CD4-positive, alpha-beta T cell treated with Interleukin-6 for 4 hours (primary cell): ENCODE results near the gene RBM23.
"Not testable (repeated sequence)": the region's sequence is repeated elsewhere in the genome, so short reads cannot be mapped to it uniquely, and the experiment has no call there.

Source experiments
- DNase-seq: peaks from one replicate; pipeline ENCODE4 v3.0.0-alpha.2; 2020; ENCODE audit warnings: mixed read lengths

Gene RBM23

DNA sequence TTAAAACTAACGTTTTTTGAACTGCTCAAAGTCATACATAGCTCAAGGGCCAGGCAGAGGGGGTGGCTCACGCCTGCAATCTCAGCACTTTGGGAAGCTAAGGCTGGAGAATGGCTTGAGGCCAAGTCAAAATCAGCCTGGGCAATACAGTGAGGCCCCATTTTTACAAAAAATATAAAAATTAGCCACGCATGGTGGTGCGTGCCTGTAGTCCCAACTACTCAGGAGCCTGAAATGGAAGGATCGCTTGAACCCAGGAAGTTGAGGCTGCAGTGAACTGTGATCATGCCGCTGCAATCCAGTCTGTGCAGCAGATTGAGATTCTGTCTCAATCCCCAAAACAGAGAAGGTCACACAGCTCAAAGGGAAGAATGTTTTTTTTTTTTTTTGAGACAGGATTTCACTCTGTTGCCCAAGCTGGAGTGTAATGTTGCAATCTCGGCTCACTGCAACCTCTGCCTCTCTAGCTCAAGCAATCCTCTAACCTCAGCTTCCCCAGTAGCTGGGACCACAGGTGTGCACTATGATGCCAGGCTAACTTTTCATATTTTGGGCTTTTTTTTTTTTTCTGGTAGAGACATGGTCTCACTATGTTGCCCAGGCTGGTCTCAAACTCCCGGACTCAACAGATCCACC is 2.9 kb downstream of the RBM23 start:
- no peak for DNase-seq

DNA sequence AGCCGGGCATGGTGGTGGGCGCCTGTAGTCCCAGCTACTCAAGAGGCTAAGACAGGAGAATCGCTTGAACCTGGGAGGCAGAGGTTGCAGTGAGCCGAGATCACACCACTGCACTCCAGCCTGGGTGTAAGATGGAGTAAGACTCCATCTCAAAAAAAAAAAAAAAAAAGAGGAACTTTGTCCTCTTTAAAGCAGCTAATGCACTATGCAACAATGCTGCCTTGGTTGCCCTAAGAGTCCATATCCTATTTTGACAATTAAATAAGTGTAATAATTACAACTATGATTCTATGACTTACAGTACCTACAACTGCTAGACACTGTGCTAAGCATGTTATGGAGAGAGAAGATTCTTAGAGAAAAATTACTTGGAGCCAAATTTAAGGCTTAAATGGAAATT is 4.1 kb downstream of the RBM23 start:
- not testable (repeated sequence) for DNase-seq

DNA sequence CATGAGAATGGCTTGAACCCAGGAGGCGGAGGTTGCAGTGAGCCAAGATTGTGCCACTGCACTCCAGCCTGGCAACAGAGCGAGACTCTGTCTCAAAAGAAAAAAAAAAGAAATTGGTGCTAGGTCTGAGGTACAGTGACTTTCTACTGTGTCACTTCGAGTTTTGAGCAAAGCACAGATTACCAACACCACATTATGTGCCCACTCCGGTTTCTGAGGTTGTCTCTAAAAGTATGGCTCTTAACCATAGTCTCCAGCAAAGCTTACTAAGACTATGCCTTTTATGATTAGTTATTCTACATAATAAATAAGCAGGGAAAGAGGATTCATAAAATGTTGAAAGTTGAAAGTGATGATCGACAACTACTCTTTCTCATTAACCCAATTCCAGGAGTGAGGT is 8.0 kb downstream of the RBM23 start:
- DNase-seq = no peak

DNA sequence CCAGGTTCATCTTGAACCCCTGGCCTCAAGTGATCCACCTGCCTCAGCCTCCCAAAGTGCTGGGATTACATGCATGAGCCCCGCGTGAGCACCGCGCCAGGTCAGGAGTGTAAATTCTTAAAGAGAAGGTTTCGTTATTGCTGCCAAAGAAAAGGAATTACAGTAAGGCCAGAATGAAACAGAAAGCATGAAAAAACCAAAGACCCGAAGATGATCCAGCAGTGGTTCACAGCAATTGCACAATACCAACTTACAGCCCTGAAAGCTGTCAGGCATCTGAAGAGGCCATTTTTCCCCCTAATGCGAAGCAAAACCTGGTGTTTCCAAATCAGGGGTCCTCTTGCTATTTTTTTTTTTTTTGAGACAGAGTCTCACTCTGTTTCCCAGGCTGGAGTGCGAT is 10.3 kb downstream of the RBM23 start:
- no peak for DNase-seq

DNA sequence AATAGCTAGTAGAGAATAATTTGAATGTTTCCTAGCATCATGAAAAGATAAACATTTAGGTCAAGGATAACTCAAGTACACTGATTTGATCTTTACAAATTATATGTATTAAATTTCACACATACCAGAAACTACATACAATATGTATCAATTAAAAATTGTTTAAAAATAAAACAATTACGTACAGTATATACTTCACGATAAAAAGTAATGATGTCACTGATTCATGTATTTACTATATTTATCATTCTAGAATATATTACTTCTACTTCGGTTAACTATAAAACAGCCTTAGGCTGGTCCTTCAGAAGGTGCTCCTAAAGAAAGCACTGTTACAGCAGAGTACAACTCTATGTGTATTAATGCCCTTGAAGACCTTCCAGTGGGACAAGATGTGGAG is 11.5 kb downstream of the RBM23 start:
- DNase-seq = no peak

DNA sequence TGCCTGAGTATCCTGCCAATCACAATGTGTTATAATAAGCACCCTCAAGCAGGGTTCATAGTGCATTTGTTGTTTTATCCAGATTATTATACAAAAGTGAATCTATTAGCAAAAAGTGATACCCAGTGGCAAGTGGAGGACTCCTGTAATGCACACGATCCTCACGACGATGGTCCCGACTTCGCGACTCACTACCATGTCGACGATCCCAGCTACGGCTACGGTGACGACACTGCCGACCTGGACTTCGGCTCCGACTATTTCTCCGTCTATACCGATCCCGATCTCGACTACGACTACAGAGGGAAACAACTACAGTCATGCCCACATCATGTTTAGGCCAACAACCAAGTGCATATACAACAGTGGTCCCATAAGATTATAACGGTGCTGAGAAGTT is 12.9 kb downstream of the RBM23 start:
- no peak for DNase-seq

DNA sequence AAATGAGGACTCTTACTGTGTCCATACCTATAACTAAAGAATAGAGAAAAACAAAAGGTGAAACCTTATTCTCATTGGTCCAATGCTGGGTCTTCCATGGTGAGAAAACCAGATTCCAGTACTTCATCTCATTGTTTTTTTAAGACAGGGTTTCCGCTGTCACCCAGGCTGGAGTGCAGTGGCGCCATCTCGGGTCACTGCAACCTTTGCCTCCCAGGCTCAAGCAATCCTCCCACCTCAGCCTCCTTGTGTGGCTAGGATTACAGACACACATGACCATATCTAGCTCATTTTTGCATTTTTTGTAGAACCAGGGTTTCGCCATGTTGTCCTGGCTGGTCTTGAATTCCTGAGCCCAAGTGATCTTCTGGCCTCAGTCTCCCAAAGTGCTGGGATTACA is 13.3 kb downstream of the RBM23 start:
- DNase-seq = no peak

DNA sequence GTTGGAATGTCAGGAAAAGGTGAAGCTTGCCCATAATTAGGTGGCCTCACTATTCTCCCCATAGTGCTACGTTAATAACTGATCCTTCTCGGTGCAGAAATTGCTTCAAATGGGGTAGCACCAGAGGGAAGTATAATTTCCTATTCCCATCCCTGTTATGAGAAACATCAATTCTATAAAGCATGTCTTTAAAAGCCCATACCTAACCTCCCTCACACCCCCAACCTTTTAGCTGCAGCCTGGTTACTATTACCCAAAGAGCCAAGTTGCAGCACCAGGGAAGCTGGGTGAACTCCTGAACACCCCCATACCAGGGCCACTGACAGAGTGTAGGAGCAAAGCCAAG is 15.2 kb downstream of the RBM23 start:
- DNase-seq = no peak

DNA sequence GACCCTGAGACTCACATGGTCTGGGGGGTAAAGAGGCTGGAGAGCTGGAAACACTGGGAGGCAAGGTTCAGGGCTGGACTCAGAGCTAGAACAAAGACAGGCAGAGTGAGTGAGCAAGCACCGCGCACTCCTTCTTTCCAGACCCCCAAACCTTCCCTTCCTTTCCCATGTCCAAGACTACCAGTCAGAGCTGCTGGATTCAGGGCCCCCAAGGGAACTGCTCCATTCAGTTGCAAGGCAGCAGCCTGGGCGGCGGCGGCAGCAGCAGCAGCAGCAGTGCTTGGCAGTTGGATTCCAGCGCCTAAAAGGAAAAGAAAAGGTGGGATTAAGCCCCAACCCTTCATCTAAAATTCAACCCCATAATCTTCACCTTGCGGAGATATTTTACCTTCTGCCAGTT is 17.1 kb downstream of the RBM23 start:
- DNase-seq = no peak

DNA sequence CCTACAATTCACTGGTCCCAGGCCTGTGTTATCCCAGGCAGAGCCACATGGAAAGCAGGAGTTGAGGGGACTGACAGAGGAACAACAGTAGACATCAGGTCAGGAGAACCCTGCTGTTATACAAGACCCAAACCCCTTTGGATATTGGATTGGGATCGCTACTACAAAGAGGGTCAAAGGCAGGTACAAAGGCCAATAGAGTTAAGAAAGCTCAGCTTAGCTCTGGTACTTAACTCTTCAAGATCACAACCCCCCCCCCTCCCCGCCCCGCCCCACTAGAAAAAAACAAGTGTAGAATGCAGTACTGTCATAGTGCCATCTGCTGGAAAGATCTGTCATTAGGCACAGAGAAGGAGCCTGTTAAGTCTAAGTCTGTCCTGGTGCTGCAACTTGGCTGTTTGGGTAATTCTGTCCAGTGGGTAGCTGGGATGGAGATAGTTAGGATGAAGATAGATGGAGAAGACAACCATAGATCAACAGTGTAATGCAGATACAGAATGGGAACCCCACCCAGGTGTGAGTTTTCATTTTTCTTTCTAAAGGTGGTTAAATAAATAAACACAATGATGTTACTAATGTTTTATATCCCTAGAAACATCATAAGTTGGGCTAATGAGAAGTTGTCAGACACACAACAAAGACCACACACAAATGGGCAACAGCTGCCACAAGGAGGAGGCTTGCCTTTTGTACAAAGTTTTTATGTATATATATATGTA is 18.7 kb downstream of the RBM23 start:
- peak; percentile 79 for DNase-seq

DNA sequence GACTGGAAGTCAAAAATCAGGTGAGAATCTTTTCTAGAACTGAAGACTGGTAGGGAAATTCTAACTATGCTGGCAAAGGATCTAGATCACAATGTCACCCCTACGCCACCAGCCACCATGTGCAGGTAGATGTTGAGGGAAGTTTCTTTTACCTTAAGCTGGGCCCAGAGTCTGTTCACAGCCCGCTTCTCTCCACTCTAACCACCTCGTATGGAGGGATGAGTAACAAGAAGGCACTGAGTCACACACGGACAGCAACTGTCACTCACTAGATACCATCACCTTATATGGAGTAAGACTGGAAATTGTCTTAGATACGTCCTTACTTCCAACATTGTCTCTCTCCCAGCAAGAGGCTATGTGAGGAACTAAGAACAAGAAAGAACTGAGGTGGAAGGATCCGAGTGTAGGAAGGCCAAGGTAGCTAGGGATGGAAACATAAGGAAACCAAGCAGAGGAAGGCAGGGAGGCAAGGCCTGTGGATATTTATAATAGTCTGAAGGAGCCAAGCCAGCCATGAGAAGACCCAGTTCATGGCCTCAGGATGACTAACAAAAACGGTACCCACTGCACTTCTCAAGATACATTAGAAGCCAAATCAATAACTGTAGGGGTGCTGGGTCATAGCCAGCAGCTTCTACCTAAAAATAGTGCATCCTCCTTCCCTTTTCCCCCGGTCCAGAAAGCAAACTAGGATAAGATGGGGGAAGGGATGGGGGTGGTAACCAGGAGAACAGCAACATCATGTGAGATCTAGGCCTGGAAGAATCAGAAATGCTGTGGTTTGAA is 20.5 kb downstream of the RBM23 start:
- DNase-seq = no peak

DNA sequence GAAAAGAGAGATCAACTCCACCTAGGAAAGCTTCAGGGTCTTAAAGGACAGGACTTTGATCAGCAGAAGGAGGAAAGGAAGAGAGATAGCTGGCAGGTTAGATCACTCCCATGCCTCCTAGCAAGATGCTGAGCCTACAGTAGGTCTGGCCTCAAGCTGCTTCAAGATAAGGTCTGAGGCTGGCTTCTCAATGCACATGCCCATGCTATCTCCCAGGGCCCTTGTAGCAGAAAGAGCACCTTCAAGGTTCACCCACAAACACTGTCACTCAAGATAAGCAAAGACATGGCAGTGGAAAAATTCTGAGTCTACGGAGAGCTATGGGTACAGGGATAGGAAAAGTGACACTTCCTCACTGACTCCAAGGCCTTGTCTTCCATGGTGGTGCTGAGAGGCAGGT is 21.6 kb downstream of the RBM23 start:
- DNase-seq = no peak

DNA sequence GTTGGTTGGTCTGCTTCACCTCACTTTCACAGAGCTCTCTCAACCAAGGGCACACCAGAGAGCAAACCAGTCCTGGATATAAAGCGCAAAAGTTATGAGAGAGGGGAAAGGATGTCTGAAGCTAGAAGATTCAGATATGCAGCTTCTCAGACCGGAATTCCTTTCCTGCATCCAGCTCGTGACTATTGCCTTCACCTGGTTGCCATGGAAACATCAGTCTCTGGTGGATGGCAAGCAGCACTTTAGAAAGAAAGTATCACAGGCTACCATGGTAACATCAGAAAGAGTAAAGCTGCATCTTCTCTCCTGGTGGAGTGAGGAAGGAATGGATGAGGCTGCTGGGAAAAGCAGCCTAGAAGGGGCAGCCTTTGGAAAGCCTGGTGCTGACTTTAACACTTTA is 22.2 kb downstream of the RBM23 start:
- no peak for DNase-seq

DNA sequence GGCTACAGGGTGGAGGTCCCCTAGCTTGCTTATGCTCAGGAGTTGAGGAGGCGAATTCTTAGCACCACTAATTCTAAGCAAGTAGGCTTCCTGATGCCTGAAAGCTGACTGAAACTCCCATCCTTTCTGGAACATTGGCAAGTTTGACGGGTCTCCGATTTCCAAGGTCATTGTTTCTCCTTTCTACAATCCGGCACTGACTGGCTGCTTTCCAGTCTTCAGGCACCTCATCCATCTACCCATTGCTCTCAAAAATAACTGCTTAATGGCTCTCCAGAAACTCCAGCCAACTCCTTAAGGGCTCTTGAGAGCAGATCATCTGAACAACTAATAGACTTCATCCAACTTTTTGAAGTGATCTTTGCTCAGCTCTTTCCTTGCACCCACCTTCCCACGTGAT is 22.6 kb downstream of the RBM23 start:
- DNase-seq = no peak

DNA sequence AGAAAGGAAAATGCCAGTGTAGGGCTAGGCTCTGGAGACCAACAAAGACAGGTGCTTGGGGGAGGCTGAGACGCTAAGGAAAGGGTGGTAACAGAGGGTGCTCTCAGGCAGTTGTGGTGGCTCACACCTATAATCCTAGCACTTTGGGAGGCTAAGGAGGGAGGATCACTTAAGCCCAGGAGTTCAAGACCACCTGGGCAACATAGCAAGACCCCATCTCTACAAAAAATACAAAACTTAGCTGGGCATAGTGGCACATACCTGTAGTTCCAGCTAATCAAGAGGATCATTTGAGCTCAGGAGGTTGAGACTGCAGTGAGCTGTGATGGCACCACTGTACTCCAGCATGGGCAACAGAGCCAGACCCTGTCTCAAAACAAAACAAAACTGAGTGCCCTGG is 23.5 kb downstream of the RBM23 start:
- DNase-seq = no peak

DNA sequence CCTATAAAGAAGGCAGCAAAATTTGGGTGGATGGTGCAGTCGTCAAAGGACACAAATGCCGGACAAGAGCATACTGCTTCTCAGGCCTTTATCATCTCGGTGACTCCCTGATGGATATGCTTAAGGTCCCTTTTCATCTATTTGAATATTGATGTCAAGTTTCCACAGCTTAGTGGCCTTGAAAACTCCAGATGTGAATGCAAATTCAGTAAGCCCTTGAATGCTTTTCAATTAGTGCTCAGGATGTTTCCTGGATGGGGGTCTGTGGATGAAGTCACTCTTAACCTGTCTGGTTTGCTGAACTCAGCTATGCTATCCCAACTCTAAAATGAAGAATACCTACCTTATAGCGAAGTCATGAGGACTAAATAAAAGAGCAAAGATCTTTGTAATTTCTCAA is 25.2 kb downstream of the RBM23 start:
- DNase-seq = no peak

DNA sequence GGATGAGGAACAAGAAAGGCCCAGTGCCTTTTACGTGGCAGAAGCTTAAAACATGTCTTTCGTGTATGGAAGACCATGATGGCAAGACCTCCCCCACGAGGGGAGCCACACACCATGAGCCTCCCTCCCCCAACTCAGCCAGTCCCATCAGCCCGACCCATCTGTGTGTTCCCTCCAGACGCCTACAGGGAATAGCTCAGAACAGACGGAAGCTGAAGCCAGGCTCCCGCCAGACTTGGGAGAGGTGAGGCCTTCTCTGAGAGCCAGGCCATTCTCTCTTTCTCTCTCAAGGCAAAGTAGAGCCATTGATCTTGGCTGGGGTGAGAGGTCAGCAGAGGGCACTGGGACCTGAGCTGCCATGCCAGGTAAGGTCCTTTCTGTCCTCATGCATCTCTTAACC is 26.5 kb downstream of the RBM23 start:
- DNase-seq = no peak

DNA sequence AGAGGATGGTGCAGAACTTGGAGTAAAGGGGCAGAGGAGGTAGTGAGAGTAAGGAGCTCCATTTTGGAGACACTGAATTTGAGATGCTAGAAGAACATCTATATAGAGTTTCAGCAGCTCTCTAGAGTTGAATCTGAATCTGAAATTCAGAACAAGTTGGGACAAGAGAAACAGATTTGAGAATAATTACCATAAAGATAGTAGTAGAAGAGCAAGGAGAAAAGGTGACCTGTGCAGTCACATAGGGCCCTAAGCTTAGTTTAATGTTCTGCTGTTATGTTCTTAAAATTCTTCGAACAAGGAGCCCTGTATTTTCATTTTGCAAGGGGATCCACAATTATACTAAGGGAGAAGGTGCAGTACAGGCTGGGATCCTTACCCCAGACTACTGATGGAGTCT is 28.5 kb downstream of the RBM23 start:
- no peak for DNase-seq

DNA sequence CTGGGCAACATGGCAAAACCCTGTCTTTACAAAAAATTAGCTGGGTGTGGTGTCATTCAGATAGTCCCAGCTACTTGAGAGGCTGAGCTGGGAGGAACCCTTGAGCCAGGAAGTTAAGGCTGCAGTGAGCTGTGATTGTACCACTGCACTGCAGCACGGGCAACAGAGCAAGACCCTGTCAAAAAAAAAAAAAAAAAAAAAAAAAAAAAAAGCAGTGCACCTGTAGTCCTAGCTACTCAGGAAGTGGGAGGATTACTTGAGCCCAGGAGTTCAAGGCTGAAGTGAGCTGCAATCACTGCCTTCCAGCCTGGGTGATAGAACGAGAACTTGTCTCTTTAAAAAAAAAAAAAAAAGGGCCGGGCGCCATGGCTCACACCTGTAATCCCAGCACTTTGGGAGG is 30.3 kb downstream of the RBM23 start:
- DNase-seq = peak; percentile 52

DNA sequence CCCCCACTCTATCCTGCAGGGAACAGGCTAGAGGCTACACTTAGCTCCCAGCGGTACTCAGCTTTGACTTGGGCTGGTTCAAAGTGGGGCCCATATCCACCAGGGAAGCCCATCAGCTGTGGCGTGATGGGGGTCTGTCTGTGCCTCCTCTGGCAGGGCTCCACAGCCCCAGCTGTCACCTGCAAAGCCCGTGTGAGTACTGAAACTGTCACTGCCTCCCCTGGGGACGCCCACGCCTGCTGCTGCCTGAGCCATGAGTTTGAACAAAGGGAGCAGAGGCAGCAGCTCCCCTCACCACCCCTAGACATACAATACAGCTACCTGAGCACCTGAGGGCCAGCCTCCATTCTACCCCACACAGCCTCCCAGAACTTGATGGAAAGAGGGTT is 31.0 kb downstream of the RBM23 start:
- DNase-seq = peak; percentile 58

DNA sequence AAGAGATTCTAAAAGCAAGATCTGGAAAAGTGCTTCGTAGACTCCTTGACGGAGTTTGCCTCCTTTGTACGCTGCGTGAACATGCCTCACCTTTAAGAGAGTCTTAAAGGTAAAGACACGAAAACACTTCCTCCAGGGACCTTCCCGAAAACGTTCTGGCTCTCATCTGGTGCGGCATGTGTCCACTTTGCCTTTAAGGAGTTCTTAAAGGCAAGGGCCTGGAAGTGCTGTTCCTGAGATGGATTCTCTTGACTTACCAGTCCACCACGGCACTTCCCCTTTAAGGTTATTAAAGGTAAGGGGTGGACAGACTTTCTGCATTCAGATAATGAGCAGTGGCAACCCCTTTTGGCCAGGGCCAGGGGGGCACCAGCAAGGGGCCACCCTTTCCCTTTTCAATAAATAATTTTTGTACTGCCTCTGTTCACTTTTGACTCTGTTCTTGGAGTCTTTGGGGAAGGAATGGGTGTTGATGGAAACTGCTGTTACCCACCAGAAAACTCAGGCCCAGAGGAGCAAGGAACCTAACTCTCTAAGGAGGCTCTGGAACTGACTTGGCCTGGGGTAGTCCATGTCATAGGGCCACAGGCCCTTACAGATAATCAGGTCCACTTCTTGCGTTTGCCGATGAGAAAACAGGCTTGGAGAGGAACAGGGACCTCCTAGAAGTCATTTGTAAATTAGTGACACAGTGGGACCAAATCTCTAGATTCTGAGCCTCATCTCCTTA is 31.5 kb downstream of the RBM23 start:
- peak; percentile 53 for DNase-seq

DNA sequence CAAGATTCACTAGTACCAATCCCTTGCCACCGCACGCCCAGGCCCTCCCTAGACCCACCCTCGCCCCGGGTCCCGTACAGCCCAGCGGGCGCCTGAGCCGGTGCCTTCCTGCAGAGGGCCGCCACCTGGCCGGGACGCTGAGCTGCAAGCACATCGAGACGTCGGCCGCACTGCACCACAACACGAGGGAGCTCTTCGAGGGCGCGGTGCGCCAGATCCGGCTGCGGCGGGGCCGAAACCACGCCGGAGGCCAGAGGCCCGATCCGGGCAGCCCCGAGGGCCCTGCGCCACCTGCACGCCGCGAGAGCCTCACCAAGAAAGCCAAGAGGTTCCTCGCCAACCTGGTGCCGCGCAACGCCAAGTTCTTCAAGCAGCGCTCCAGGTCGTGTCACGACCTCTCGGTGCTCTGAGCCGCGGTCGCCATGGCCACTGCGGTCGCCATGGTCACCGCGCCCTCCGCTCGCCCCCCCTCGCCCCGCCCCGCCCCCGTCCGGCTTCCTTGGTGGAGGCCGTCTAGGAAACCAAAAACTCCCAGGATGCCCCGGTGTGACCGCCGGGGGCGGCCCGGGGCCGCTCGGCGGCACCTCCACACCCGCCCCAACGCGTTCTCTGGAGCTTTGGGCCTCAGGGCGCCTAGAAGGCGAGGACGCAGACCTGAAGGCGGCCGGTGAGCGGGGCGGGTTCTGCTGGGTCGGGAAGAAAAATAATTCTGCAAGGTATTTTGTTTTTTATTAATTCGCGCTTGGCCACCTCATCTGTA is 32.3 kb downstream of the RBM23 start:
- peak; percentile 88 for DNase-seq

DNA sequence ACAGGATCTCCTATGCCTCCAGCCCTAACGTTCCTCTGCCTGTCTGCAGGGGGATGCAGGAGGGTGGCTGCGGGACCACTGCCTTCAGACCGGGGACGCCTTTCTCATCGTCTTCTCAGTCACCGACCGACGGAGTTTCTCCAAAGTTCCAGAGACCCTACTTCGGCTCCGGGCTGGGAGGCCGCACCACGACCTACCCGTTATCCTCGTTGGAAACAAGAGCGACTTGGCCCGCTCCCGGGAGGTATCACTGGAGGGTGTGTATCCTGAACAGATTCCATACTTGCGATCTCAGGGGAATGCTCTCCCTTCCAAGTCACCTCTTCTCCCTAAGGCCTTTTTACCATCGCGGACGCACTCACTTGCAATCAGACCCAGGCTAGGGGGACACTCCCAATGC is 33.0 kb downstream of the RBM23 start:
- DNase-seq = no peak
